Upper lobe of right lung (tissue), 1 donor: ENCODE results near the gene TANK. TPM values are rescaled to one million over a fixed set of nuclear protein-coding genes. Genes with fewer than 3 reads are reported as not detected.

Experiments used
- ATAC-seq: fragments of 200-7000 bp; cut with Tn5 transposase; one replicate; pipeline ENCODE4 v1.9.1; 2020; ENCODE audit warnings: mild to moderate bottlenecking, moderate library complexity
- DNase-seq: peaks from one replicate; pipeline ENCODE4 v3.0.0-alpha.2; 2020
- H3K27ac ChIP-seq: fragments of 200-600 bp; one replicate; pipeline ENCODE4 v1.8.0; 2022
- H3K27me3 ChIP-seq: fragments of 200-600 bp; one replicate; pipeline ENCODE4 v1.8.0; 2022; ENCODE audit warnings: mild to moderate bottlenecking
- H3K36me3 ChIP-seq: fragments of 200-600 bp; one replicate; pipeline ENCODE4 v1.8.0; 2022
- H3K4me1 ChIP-seq: fragments of 200-600 bp; one replicate; pipeline ENCODE4 v1.8.0; 2022
- H3K4me3 ChIP-seq: fragments of 200-600 bp; one replicate; pipeline ENCODE4 v1.8.0; 2022; ENCODE audit warnings: mild to moderate bottlenecking
- H3K9me3 ChIP-seq: fragments of 200-600 bp; one replicate; pipeline ENCODE4 v1.8.0; 2022
- CTCF ChIP-seq: fragments of 200-600 bp; IDR thresholded peaks from one replicate; pipeline ENCODE4 v1.8.0; 2022; ENCODE audit warnings: antibody characterized with exemption
- intact Hi-C: fragments of 100-400 bp; cut with DNase I; formaldehyde crosslinking; loops from one replicate; pipeline ENCODE4 v1.11.0; 2022
- total RNA-seq: library from RNA; stranded (reverse); fragmentation: NEBNext Ultra II Directional; extraction: Animal tissue kit (Norgen Biotek cat#: 25700); gene quantifications from one replicate; pipeline ENCODE4 v1.2.1, GENCODE V29; 2021
- donor health status: DM: no; HTN: yes; CAD: no; lungs with severe emphysema.

Gene TANK
- total RNA-seq, 1 donor from 2014 or later, result 79.6 TPM

- DNase-seq, result peak; percentile 73
- TF ChIP-seq CTCF, result no peak
- H3K27me3 ChIP-seq, result no peaks in the 10 kb centered on the region
- no peaks in the 10 kb centered on the region for H3K9me3 ChIP-seq
- intact Hi-C loops, result no loop called here
- peak overlapping the region; percentile 64 for H3K4me3 ChIP-seq
- ATAC-seq, result peak; percentile 80
- H3K27ac ChIP-seq, result peak overlapping the region; percentile 20
- peaks cover 10% of the 10 kb centered on the region for H3K4me1 ChIP-seq
- H3K36me3 ChIP-seq, result peaks cover 10% of the 10 kb centered on the region
Observed at GRCh38 chr2:161237392-161238264, 77.4 kb downstream of the TANK start.

GRCh38 chr2:161238265-161238559 lies 78.0 kb downstream of the TANK start:
- DNase-seq (no peak), ATAC-seq (no peak)
- Histone ChIP-seq H3K4me1 (peaks cover 10% of the 10 kb centered on the region), H3K36me3 (peaks cover 9% of the 10 kb centered on the region), H3K4me3 (peak overlapping the region; percentile 64), H3K9me3 (no peaks in the 10 kb centered on the region), H3K27ac (peak overlapping the region; percentile 20), H3K27me3 (no peaks in the 10 kb centered on the region)
- intact Hi-C loops, result no loop called here
- no peak for TF ChIP-seq CTCF

GRCh38 chr2:161238560-161239325 lies 78.5 kb downstream of the TANK start:
- peak overlapping the region; percentile 64 for H3K4me3 ChIP-seq
- intact Hi-C loops, result no loop called here
- no peaks in the 10 kb centered on the region for H3K9me3 ChIP-seq
- ATAC-seq (peak; percentile 86), DNase-seq (peak; percentile 83)
- H3K27me3 ChIP-seq, result no peaks in the 10 kb centered on the region
- H3K4me1 ChIP-seq, result peaks cover 10% of the 10 kb centered on the region
- no peak for TF ChIP-seq CTCF
- peaks cover 9% of the 10 kb centered on the region for H3K36me3 ChIP-seq
- H3K27ac ChIP-seq, result peak overlapping the region; percentile 20

GRCh38 chr2:161239326-161240109 lies 79.3 kb downstream of the TANK start:
- intact Hi-C loops, result no loop called here
- Histone ChIP-seq H3K4me3 (peak overlapping the region; percentile 64), H3K27ac (no peak overlapping the region), H3K36me3 (peaks cover 9% of the 10 kb centered on the region), H3K4me1 (peaks cover 10% of the 10 kb centered on the region), H3K27me3 (no peaks in the 10 kb centered on the region), H3K9me3 (no peaks in the 10 kb centered on the region)
- no peak for TF ChIP-seq CTCF
- peak; percentile 64 for DNase-seq
- no peak for ATAC-seq

- Histone ChIP-seq H3K27me3 (peaks cover 1% of the 10 kb centered on the region), H3K4me3 (no peak overlapping the region), H3K36me3 (no peaks in the 10 kb centered on the region), H3K27ac (no peak overlapping the region), H3K4me1 (peaks cover 10% of the 10 kb centered on the region), H3K9me3 (no peaks in the 10 kb centered on the region)
- no peak for ATAC-seq
- intact Hi-C loops, result no loop called here
- DNase-seq, result no peak
- no peak for TF ChIP-seq CTCF
Observed at GRCh38 chr2:161241894-161242293, 81.7 kb downstream of the TANK start.
